Kasumi-1 (cell line): ENCODE data around the gene NPHS1.
"Not testable (repeated sequence)": the region's sequence is repeated elsewhere in the genome, so short reads cannot be mapped to it uniquely, and the experiment has no call there.

Source experiments
- DNase-seq, 2 experiments: peaks; one replicate each; lab custom pipeline; 2025; lab: John Stamatoyannopoulos, UW

NPHS1 gene

DNA sequence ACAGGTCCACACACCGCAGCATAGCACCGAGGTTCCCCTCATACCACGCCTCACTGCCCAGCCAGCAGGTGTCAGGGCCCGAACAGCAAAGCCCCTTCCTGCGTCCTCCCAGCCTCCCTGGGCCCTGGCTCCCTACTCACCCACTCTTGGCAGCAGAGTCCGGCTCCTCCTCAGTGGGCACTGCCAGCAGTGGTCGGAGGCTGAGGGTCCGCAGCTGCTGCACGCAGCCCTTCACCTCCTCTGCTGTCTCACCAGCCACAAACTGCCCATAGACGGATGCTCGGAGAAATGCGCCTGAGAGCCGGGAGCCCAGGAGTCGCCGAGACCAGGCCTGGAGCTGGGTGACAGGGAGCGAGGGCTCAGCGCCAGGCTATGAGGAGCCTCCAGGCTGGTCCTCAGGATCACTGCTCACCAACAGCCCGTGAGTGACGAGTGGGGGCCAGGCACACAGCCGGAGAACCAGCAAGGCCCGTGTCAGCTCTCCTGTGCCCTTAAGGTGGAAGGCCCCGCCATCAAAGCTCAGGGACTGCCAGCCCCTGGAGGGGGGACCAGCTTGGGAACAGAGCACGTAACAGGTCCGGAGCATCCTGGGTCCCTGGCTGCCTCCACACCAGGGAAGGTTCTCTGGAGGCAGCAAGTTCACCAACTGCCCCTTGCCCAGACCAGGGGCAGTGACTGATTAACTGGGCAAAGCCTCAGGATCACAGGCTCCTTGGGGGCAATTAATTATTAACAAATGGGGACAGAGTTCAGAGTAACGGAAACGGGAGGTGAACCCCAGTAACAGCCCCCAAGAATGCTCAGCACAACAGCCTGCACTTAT lies 39.9 kb downstream of the NPHS1 start, which contains the start of gene PRODH2:
Gene PRODH2, minus strand, starts transcription at position 626 of the 823 bp plus-strand sequence. Its CDS starts 40 bp downstream, at position 586.
- DNase-seq, result no peak

DNA sequence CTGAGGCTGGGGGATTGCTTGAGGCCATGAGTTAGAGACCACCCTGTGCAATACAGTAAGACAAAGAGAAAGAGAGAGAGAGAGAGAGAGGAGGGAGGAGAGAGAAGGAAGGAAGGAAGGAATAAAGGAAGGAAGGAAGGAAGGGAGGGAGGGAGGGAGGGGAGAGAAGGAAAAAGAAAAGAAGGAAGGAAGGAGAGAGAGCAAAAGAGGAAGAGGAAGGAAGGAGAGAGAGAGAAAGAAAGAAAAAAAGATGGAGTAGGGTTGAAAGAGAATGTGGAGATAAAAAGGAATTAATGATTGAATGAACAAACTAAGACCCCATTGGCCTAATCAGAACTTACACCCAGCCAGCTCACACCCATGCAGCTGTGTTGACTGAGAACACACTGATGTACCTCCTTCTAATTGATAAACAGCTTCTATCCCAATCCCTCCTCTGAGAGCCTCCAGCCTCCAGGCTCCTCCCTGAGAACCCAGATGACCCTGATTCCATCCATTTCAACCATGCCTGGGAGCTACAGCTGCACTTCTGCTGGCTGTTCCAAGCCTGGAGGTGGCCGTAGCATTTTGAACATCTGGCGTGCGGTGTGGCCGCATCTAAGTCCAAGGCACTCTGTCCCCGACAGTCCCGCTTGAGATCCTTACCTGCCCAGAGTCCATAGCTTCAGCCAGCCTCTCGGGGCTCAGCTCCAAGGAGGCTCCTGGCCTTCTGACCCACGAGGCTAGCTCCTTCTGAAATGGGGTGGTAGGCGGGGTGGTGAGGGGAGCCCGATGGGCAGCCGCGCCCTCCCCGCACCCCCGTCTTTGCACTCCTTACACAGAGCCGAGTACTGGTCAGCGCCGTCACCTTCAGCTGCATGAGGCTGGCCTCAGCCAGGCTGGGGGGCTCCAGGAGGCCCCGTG lies 40.7 kb downstream of the NPHS1 start:
- DNase-seq, result no peak

DNA sequence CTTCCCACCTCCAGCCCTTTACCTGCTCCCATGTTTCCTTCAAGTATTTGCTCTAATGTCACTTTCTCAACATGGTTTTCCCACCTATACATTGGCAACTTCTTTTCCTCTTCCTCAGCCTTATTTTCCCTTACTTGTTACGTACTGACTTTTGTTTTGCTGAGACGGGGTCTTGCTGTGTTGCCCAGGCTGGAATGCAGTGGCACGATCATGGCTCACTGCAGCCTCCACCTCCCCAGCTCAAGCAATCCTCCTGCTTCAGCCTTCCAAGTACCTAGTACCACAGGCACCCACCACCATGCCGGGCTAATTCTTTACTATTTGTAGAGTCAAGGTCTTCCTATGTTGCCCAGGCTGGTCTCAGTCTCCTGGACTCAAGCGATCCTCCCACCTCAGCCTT lies 44.7 kb downstream of the NPHS1 start:
- DNase-seq, result no peak

DNA sequence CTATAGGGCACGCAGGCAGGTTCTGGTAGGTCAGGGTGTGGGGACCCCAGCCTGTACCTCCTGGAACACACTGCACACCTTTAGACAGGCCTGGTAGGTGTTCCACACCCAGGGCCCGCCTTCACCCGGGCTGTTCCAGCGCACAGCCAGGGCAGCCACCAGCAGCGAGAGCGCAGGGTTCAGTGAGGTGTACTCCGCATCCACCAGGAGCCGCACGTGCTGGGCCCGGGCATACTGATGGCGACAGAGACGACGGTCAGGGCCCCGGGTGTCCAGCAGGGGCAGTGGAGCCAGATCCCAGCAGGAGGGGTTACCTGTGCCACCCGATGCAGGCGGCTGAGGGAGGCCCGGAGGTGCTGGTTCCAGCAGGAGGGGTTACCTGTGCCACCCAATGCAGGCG lies 45.7 kb downstream of the NPHS1 start:
- no peak for DNase-seq

DNA sequence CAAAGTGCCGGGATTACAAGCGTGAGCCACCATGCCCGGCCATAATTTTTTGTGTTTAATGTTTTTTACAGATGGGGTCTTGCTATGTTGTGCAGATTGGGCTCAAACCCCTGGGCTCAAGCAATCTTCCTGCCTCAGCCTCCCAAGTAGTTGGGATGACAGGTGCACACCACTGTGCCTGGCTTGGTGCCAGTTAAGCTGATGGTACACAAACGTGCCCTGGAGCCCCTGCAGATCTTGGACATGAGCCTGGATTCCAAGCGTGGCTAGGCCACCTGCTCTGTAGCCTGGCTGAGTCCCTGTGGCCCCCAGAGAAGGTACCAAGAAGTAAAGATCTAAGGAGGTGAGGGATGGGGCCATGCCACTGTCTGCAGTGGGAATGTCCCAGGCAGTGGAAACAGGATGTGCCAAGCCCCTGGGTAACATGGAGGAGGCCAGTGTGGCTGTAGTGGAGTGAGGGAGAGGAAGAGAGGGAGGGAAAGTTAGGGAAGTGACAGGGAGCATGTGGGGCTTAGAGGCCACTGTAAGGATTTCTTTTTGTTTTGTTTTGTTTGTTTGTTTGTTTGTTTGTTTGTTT lies 46.7 kb downstream of the NPHS1 start:
- no peak for DNase-seq

DNA sequence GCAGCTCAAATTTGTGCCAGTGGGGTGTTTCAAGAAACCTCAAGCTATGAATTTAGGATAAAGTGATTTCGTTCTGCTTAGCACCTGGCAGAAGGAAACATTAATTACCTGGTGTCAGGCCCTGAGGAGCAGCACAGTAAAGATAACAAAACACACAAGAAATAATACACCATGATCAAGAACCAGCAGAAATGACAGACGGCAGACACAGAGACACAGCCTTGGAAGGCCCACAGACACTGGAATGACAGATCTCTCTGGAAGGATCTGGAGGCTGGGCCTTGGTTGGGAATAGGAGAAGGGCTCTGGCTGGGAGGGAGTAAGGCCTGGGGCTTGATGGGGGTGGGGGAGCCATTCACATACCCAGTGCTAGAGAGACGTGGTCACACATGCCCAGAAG lies 50.5 kb downstream of the NPHS1 start:
- DNase-seq, result no peak

DNA sequence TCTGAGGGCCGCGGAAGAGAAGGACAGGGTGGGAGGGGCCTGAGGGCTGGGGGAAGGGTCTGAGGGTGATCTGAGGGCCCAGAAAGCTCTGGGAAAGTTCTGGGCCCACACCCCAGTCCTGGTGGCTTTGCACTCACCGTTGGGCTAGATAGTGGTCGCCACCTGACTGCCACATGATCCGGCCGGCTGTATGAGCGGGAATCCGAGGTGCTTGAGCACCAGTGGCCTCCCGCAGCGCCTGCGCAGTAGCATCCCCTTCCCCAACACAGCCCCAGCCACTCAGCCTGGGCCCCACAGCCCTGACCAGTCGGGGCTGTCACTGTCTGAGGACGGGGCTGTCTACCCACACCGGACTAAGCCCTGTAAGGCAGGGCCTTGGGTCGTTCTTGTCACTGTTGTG lies 54.6 kb downstream of the NPHS1 start:
- DNase-seq, result no peak

DNA sequence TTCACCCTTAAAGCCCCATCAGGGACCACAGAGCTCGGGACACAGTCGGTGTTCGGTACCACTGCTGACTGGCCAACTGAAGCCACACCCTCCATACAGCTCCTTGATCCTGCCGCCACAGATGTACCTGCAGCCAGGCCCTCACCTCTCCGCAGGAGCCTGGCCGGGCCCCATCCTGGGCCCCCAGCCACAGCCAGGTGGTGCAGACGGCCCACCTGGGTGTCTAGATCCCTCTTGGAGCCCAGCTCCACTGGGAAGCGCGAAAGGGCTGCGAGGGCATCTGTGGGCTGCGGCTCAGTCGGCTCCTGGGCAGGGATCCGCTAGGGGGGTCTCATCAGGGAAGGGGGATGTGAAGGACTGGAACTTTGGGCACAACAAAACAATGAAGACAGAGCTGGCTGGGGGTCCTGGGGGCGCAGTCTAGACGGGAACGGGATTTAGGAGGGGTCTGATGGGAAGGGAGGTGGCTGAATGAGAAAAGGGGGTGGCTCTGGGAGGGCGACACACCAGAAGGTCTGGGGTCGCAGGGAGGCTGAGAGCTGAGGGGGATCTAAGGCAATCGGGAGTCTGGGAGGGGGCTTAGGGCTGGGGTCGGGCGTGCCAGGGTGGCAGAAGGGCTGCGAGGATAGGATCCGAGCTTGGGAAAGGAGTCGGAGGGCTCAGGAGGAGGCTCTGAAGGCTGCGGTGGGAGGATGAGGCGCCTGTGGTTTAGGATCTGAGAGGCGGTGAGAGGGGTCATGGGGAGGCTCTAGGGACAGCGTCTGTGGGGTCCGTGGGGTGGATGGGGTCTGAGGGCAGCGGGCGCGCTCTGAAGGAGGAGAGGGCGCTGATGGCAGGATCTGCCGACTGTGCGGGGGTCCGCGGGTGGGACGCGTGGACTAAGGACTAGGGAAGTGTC lies 55.4 kb downstream of the NPHS1 start:
- DNase-seq, result no peak

DNA sequence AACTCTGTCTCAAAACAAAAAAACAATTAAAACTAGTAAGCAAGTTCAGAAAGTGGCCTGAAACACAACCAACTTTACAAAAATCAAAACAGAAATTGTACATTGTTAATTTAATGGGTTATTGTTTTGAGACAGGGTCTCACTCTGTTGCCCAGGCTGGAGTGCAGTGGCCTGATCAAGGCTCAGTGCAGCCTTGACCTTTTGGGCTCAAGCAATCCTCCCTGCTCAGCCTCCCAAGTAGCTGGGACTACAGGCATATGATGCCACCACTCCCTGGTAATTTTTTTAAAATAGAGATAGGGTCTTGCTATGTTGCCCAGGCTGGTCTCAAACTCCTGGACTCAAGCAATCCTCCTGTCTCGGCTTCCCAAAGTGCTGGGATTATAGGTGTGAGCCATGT lies 56.7 kb downstream of the NPHS1 start:
- not testable (repeated sequence) for DNase-seq

DNA sequence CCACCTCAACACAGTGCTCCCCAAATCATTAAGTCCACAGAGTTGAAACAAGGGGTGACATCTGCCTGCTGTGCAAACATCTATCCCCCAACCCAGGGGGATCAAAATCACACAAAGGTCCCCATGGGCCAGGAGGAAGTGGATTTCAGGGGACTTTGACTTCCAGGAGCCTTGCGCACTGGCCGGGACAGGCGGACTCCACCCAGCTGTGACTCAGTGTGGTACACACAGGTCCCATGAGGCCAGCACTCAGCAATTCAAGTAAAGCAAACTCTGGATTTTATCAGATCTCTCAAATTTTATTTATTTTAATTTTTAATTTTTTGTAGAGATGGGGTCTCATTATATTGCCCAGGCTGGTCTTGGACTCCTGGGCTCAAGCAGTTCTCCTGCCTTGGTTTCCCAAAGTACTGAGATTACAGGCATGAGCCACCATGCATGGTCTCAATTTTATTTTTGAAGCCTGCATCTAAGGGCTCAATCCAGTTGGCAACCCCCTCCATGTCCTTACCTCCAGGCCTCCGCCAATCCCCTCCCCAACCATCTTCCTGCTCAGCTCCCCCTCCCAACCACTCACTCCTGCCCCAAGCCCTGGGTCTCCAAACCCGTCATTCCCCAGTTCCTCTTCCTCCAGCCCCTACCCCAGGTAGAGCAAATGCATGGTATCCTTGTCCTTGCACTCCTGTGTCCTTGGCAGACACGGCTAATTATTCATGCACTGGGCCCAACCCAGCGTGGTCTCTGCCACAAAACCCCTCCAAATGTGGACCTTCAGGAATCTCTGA lies 58.7 kb downstream of the NPHS1 start:
- DNase-seq, result no peak

DNA sequence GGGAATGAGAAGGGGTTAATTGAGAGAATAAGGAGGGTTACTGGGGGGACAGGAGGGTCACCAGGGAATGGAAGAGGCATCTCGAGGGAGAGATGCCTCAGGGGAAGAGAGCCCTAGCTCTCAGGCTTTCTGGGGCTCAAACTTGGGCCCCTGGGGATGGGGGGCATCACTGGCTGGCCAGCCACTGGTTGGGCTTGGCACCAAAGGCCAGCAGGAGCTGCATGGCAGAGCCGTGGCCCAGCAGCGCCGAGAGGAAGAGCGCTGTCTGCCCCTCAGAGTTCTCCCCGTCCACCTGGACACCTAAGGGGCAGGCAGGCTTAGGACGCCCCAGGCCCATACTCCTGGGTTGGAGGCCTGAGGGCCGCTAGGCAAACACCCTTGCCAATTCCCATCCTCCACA lies 59.4 kb downstream of the NPHS1 start:
- DNase-seq, result no peak

DNA sequence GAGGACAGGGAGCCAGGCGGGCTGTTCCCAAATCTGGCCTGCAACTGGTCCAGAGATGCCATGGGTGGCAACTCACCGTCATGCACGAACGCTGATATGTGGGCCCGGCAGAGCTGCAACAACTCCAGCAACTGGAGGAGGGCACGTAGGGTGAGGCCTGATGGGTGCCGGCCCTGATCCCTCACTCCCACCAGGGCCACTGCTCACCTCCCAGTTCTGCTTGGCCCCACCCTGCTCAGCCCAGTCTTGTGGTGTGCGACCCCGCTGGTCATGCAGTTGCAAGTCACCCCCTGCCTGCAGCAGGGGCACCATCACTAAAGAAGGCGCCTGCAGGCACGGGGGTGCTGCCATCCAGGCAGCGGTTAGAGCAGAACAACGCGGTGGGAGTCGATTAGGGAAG lies 60.0 kb downstream of the NPHS1 start:
- DNase-seq, result no peak

DNA sequence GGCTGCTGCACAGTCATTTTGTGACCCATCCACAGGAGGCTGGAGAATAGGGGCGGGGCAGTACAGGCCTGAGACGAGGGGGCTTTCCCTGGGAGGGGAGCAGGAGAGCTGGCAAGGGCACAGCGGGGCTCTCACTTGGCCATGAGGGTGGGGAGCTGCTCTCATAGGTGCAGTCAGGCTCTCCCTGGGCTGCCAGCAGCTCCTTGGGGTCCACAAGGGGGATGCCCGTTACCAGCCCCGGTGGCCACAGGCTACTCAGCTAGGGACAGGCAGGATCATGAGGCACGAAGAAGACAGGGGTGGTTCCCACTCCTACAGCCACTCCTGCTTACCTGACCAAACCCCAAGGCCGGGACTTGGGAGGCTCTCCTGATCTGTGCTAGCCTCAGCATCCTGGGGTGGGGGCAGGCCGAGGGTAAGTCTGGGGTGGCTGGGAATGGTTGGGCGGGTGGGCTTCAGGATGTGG lies 60.5 kb downstream of the NPHS1 start:
- DNase-seq, result no peak

DNA sequence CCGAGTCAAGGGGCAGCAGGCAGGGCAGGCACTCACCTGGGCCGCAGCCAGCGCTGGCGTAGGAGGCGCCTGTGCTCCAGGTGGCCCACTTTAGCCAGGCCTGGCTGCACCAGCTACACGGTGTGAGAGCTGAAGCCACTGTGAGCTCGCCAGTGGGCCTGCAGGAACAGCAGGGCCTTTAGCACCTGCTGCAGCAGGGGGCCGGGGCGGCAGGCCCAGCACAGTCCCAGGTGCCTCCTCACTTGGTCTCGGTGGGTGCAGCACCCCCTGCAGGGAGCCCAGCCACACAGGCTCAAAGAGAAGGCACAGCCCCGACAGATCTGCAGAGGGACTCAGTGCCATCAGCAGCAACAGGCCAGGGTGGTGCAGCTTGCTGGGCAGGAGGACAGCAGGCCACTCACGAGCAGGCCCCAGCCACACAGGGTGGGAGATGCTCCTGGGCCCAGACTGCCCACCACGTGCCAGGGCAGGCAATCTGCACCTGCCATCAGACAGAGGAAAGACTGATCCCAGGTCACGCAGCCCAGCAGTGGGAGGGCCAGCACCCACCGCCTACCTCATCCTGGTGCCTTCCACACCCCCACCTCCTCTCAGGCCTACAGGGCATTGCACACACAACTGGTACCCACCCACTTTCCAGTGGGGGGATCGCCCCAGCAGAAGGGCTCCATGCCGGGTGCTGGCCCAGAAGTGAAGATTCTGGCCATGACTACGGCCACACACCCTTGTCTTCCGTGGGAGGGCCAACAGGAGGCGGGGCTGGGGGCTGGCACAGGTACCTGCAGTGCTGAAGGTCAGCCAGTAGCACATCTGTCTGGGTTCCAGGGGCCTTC lies 61.1 kb downstream of the NPHS1 start:
- no peak for DNase-seq

DNA sequence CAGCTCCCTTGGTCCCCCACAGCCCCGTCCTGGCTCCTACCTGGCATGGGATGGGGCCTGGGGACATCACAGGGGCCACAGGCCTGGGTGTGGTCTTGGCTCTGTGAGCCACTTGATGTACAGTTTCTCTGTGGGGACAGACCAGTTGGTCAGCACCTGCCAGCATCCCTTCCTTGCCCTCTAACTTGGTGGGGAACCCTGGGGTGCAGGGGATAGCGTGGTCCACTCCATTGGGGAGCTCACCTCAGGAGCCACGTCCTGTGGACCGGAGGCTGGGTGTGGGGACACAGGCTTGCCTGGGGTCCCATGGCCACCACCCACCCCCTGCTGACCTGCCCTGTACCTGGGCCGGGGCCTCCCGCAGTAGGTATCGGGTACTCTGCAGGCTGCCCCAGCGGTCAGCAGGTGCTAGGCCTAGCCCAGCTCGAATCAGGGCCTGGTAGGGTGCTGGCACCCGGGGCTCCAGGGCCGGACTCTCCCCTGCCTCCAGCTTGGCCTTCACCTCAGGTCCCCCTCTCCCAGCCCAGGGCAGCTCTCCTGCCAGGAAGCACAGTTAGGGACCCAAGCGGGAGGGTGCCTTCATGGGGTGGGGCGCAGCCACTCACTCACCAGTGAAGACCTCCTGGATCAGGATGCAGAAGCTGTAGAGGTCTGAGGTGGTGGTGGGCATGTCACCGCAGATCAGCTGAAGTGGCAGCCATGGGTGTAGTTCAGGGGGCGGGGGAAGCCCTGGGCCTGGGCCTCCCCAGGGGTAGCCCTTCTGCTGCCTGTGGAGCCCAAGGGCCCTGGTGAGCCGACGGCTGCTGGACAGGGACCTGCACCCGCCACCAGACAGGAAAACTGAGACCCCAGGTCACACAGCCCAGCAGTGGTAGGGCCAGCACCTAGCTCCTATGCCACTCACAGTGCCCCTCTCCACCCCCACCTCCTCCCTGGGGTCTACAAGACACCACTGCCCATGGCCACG lies 62.0 kb downstream of the NPHS1 start:
- DNase-seq, result no peak

DNA sequence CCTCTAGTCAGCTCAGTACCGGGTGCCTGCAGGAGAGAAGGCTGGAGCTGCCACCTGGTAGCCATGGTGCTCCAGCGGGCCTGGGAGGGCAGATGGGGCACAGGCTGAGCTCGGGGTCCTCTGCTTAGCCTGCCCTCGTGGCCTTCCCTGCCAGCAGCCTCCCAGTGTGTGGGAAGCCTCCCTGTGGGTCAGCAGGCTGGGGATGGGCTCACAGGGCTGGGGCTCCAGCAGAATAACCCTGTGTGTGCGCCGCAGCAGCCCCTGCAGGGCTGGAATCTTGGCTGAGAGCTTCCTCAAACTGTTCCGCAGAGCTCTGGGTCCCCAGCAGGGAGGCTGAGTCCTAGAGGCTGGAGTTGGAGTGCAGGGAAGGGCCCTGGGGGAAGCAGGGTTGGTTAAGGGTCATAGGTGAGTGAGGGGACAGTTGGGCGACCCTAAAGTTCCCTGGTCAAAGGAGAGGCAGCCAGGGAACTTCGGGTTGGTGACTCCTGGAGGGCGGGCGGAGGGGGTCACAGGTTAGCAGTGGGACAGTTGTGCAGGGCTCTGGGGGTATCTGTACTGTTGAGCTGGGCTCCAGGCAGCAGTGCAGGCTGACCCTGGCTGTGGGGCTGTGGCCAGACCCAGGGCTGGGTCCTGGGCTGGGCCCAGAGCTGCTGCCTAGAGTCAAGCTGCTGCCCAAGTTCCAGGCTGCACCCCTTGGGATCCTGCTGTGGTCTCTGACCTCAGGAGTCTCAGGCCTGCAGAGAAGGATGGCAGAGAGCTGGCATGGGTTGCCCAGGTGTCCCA lies 62.9 kb downstream of the NPHS1 start:
- DNase-seq, result no peak

DNA sequence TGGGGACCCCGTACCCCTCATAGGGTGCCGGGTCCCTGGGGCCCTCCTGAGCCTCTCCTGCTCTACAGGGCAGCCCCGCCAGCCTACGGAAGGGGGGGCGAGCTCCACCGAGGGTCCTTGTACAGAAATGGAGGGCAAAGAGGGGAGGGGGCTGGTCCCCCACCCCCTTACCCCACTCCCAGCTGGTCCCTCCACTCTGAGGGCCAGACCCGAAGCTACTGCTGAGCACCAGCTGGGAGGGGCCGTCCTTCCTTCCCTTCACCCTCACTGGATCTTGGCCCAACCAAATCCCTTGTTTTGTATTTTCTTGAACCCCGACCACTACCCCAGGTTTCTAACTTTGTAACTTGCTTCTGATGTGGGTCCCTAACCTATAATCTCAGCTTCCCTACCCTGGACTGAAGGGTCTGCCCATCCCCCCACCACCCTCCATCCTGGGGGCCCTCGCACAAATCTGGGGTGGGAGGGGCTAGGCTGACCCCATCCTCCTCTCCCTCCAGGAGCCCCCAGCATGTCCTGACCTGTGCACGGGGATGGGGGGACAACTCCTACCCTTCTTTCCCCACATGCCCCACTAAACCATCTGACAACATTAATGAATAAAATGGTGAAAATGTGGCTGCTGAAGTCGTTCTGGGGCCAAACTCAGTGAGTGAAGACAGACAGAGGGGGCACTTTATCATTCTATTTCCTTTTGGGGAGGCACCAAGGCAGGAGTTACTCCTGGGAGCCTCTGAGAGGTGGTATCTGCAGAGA lies 63.9 kb downstream of the NPHS1 start:
- no peak for DNase-seq
